ENCODE results near the gene ANKRD10.

The ANKRD10 gene

DNA sequence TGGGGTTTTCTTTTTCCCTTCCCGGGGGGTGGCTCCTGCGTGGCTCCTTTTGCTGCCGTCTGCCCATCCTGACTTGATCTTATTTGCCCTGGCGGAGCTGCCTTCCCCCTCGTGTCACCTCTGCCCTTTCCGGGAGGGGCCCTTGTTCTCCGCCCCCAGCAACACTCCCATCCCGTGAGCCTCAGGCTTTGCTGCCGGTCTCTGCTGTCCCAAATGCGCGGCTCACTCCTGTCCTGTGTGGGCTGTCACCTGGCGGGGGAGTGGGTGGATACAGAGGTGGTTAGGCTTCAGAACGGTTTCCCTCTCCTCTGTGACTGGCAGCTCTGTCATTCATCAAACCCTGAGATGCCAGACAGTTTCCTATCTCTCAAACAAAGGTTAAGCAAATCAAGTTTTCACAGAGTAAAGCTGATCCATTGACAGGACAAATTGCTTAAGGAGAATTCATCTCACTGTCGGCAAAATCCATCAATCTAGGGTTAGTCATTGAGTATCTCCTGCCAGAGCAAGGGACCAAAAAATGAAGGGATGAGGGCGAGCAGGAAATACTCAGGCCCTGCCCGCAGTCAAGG, 84.0 kb downstream of the ANKRD10 start:
- no peak for DNase-seq (ENCODE audit: low read depth)

DNA sequence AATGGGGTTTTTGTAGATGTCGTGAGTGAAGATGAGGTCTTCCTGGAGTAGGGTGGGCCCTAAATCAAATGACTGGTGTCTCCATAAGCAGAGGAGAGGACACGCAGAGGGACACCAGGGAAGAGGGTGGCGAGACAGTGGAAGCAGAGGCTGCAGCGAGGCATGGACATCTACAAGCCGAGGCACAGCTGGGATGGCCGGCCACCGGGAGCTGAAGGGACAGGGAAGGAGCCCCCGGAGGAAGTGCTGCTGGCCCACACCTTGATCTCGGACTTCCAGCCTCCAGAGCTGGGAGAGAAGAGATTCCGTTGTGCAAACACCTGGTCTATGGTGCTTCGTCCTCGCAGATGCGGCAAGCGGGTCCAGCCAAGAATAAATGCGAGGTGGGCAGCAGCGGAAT, 84.5 kb downstream of the ANKRD10 start:
- DNase-seq (ENCODE audit: low read depth), result no peak

DNA sequence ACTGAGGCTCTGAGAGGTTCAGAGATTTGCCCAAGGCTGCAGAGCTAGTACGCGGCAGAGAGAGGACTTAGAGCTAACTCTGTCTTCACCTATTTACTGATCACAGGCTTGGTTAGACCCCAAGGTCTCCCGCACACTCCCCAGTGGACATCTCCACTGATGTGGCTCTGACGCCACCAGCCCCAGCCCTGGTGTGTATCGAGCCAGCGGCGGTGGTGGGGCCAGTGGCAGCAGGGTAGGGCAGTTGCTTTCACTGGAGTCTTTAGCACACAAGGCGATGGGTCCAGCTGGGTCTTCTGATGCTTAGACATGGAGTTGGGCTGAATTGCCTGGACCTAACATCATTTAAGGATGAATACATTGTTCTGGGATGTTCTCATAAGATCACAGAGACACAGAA, 85.4 kb downstream of the ANKRD10 start:
- no peak for DNase-seq (ENCODE audit: low read depth)

DNA sequence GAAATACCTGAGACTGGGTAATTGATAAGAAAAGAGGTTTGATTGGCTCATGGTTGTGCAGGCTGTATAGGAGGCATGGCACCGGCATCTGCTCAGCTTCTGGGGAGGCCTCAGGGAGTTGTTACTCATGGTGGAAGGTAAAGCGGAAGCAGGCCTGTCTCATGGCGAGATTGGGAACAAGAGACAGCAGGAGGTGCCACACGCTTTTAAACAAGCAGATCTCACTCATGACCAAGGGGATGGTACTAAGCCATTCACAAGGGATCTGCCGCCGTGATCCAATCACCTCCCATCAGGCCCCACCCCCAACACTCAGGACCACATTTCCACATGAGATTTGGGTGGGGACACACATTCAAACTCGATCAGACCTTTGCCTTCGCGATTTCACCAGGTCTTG, 86.2 kb downstream of the ANKRD10 start:
- DNase-seq (ENCODE audit: low read depth), result no peak

All from activated gamma-delta T cell treated with anti-CD3 and anti-CD28 coated beads, Interleukin-2, amount 50 U/mL, for 16 hours (primary cell).